RWPE2 (cell line): ENCODE measurements around the gene MALT1.

Experiments used
- ATAC-seq: fragments of 200-7000 bp; cut with Tn5 transposase; 3 replicates; pipeline ENCODE4 v1.9.1; 2021; ENCODE audit warnings: low read depth
- DNase-seq: peaks from one replicate; pipeline ENCODE4 v3.0.0-alpha.2; 2020; ENCODE audit warnings: low spot score
- H3K27ac ChIP-seq: fragments of 450-650 bp; 2 replicates; pipeline ENCODE4 v1.5.1; 2017; ENCODE audit warnings: mild to moderate bottlenecking; ENCODE audit not compliant: poor library complexity, severe bottlenecking
- H3K27me3 ChIP-seq: fragments of 250-450 bp; sonication (Bioruptor Pico); 2 replicates; pipeline ENCODE4 v1.5.1; 2021; ENCODE audit warnings: mild to moderate bottlenecking, moderate library complexity; ENCODE audit not compliant: insufficient read depth, poor library complexity, severe bottlenecking
- H3K36me3 ChIP-seq: fragments of 250-450 bp; sonication (Bioruptor Pico); 2 replicates; pipeline ENCODE4 v1.5.1; 2020; ENCODE audit warnings: low read depth, mild to moderate bottlenecking, moderate library complexity
- H3K4me1 ChIP-seq: fragments of 250-450 bp; sonication (Bioruptor Pico); 2 replicates; pipeline ENCODE4 v1.5.1; 2021; ENCODE audit warnings: mild to moderate bottlenecking, moderate library complexity; ENCODE audit not compliant: insufficient read depth, poor library complexity, severe bottlenecking
- H3K4me3 ChIP-seq: fragments of 250-450 bp; sonication (Bioruptor Pico); 2 replicates; pipeline ENCODE4 v1.5.1; 2021; ENCODE audit warnings: mild to moderate bottlenecking, moderate library complexity; ENCODE audit not compliant: severe bottlenecking
- H3K9me3 ChIP-seq: fragments of 250-450 bp; sonication (Bioruptor Pico); 2 replicates; pipeline ENCODE4 v1.5.1; 2021; ENCODE audit warnings: mild to moderate bottlenecking, moderate library complexity; ENCODE audit not compliant: severe bottlenecking
- TF ChIP-seq, protein P1 (sequence below): fragments of 450-650 bp; IDR thresholded peaks from one replicate; pipeline ENCODE4 v1.5.1; 2017; ENCODE audit warnings: mild to moderate bottlenecking, moderate library complexity; ENCODE audit not compliant: poor library complexity, severe bottlenecking

MALT1 gene

DNA sequence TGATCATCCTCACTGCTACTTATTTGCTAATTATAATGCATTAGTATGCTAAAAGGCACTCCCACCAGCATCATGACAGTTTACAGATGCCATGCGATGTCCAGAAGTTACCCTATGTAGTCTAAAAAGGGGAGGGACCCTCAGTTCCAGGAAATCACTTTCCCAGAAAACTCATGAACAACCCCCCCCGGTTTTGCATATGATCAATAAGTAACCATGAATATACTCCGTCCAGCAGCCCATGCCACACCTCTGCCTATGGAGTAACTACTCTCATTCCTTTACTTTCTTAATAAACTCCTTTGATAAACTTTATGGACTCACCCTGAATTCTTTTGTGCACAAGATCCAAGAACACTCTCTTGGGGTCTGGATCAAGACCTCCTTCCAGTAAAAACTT is 86.8 kb downstream of the MALT1 start:
- Histone ChIP-seq H3K9me3 (no peaks in the 10 kb centered on the region), H3K36me3 (no peaks in the 10 kb centered on the region), H3K4me3 (no peak overlapping the region), H3K27ac (no peak overlapping the region), H3K27me3 (no peaks in the 10 kb centered on the region), H3K4me1 (peaks cover 24% of the 10 kb centered on the region)
- no peak for ATAC-seq
- DNase-seq, result no peak
- TF ChIP-seq, protein P1, sequence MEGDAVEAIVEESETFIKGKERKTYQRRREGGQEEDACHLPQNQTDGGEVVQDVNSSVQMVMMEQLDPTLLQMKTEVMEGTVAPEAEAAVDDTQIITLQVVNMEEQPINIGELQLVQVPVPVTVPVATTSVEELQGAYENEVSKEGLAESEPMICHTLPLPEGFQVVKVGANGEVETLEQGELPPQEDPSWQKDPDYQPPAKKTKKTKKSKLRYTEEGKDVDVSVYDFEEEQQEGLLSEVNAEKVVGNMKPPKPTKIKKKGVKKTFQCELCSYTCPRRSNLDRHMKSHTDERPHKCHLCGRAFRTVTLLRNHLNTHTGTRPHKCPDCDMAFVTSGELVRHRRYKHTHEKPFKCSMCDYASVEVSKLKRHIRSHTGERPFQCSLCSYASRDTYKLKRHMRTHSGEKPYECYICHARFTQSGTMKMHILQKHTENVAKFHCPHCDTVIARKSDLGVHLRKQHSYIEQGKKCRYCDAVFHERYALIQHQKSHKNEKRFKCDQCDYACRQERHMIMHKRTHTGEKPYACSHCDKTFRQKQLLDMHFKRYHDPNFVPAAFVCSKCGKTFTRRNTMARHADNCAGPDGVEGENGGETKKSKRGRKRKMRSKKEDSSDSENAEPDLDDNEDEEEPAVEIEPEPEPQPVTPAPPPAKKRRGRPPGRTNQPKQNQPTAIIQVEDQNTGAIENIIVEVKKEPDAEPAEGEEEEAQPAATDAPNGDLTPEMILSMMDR, result no peak

DNA sequence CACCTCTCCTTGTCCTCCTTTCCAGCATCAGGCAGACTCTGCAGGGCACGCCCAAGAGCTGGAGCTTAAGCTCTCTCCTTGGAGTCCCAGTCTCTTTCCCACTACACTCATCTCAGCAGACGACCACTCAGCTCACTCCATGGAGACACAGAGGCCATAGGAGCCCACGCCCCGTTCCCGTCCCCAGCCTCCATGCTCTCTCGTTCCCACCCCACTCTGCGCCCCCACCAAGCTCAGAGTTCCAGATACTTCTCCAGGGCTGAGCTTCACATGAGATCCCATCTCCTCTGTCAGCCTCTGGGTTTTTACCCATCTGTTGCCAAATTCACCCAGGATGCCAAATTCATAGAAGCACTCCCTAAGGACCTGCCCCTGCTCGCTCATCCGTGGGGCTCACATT is 87.3 kb downstream of the MALT1 start:
- no peak for DNase-seq
- Histone ChIP-seq H3K27me3 (no peaks in the 10 kb centered on the region), H3K4me1 (peaks cover 21% of the 10 kb centered on the region), H3K36me3 (no peaks in the 10 kb centered on the region), H3K4me3 (no peak overlapping the region), H3K27ac (no peak overlapping the region), H3K9me3 (no peaks in the 10 kb centered on the region)
- no peak for ATAC-seq
- TF ChIP-seq, protein P1, result no peak

DNA sequence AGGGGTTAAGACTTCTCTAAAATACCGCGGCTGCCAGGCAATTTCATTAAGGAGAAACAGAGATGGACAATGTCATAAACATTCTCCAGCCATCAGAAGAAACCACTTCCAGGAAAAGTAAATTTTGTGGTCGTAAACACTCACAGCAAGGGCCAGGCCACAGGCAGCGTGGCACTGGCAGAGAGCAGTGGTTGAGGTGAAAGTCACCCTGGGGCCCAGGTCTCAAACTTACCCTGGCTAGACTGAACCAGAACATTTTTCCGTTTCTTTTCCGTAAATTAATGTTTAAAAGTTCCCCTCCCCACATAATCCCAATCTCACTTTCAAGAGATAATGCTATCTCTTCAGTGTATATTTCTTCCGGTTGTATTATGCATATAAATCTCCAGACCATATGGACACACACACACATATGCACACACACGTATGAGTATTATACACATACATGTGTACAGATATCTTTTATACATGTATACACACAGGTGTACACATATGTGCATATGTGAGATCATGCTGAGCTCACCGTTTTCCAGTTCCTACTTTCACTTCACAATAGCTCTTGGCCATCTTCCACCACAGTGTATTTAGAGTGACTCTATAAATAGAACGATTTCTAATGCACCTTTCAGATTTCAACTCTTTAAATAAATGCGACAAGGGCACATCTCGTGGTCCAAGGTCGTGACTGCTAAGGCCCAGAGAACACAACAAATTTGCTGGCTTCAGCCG is 90.1 kb downstream of the MALT1 start:
- H3K4me1 ChIP-seq, result no peaks in the 10 kb centered on the region
- no peaks in the 10 kb centered on the region for H3K27me3 ChIP-seq
- H3K4me3 ChIP-seq, result no peak overlapping the region
- DNase-seq, result no peak
- no peaks in the 10 kb centered on the region for H3K9me3 ChIP-seq
- ATAC-seq, result no peak
- no peak overlapping the region for H3K27ac ChIP-seq
- TF ChIP-seq, protein P1, result no peak
- no peaks in the 10 kb centered on the region for H3K36me3 ChIP-seq

DNA sequence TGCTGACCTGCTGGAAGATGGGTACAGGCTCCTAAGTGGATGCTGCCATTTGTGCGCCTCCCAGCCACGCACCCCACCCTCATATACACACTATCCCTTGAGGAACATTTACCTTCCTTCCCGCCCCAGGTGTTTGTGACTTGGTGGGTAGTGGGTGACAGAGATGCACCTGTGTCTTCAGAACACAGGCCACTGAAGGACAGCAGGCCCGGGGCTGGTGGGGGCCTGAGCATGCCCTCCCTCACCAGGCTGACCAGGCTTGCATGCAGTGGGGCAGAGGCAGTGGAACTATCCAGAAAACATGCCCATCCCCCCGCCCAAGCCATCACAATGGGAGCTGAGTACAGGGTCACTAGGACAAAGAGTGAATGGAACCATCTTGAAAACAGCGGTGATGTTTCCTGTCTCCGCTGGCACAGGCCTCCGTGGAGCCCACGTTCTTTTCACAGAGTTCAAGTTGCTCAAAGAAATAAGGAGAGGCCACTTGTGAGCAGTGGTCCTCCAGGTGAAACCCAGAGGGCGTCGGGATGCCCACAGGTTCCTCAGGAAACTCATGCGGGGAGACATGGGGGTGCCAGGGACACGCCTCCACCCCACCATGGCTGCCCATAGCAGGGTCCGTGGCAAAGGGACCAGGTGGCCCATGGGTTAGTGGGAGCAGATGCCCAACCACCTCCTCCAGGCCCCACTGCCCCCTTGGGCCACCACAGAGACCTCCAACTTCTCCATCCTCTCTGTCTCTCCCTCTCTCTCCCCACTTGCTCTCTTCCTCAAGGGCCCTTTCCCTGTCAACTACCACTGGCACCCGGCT is 90.9 kb downstream of the MALT1 start:
- Histone ChIP-seq H3K4me3 (no peak overlapping the region), H3K9me3 (no peaks in the 10 kb centered on the region), H3K27me3 (no peaks in the 10 kb centered on the region), H3K36me3 (no peaks in the 10 kb centered on the region), H3K4me1 (no peaks in the 10 kb centered on the region), H3K27ac (no peak overlapping the region)
- ATAC-seq, result no peak
- TF ChIP-seq, protein P1, result no peak
- DNase-seq, result no peak

DNA sequence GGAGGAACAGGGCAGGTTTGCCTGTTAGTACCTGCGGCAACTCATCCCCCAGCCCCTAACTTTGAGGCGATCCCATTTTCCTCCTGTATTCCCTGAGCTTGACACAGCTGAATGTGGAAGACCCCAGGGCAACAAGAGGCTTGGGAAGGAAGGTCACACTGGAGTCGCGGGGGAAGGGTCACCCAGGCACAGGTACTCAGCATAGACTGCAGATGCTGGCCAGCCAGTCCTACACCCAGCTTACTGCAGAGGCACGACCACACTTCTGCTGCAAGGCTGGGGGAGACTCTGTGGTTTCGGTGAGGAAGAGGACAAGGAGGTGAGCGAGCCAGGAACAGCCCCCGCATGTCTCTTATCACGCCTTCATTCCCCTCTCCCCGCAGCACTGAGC is 91.5 kb downstream of the MALT1 start:
- Histone ChIP-seq H3K4me3 (no peak overlapping the region), H3K4me1 (no peaks in the 10 kb centered on the region), H3K27me3 (no peaks in the 10 kb centered on the region), H3K9me3 (no peaks in the 10 kb centered on the region), H3K27ac (no peak overlapping the region), H3K36me3 (no peaks in the 10 kb centered on the region)
- TF ChIP-seq, protein P1, result no peak
- DNase-seq, result no peak
- ATAC-seq, result no peak
